ENCODE data around the gene CERCAM. TPM values are rescaled to one million over a fixed set of nuclear protein-coding genes. Genes with fewer than 3 reads are reported as not detected.

CERCAM gene
- polyA plus RNA-seq, 1 experiment: 309 TPM

- ChIA-PET POLR2A (no interaction called here), CTCF (interaction anchor here (0.5 to 10.5 kb wide), 3 partner anchors 22 to 110 kb away, joined by 3 to 108 read pairs (median 6); no protein-coding TSS in a partner anchor)
- TF ChIP-seq CTCF (IDR thresholded peaks at IDR 0.05; ENCODE audit: insufficient read depth, low read depth, low read length): no peak
- no peak overlapping the region for H3K4me3 ChIP-seq (ENCODE audit: low read depth, low read length)
- H3K27me3 ChIP-seq (ENCODE audit: control insufficient read depth, insufficient read depth, low read length): peaks cover 8% of the 10 kb centered on the region
- no peaks in the 10 kb centered on the region for H3K36me3 ChIP-seq (ENCODE audit: control insufficient read depth, insufficient read depth, low read length)
- no peak for DNase-seq (ENCODE audit: low read depth)
Measured at GRCh38 chr9:128416014-128416413, 4.6 kb upstream of the CERCAM start.

- POLR2A ChIA-PET: no interaction called here
- CTCF ChIA-PET: interaction anchor here (0.5 to 2.1 kb wide), 2 partner anchors 22 to 111 kb away, joined by 3 to 6 read pairs; no protein-coding TSS in a partner anchor
Measured at GRCh38 chr9:128416432-128417019, 4.1 kb upstream of the CERCAM start.

GRCh38 chr9:128419061-128419925 lies 1.4 kb upstream of the CERCAM start:
- DNase-seq (ENCODE audit: low read depth): no peak
- Histone ChIP-seq H3K36me3 (ENCODE audit: control insufficient read depth, insufficient read depth, low read length) (peaks cover 10% of the 10 kb centered on the region), H3K4me3 (ENCODE audit: low read depth, low read length) (no peak overlapping the region), H3K27me3 (ENCODE audit: control insufficient read depth, insufficient read depth, low read length) (peaks cover 6% of the 10 kb centered on the region)
- ChIA-PET POLR2A (no interaction called here), CTCF (interaction anchor here (0.5 to 4.9 kb wide), 26 partner anchors 8 to 216 kb away, joined by 3 to 50 read pairs (median 5); partner anchors contain the start of genes GLE1 and URM1)
- no peak for TF ChIP-seq CTCF (IDR thresholded peaks at IDR 0.05; ENCODE audit: insufficient read depth, low read depth, low read length)

More at GRCh38 chr9:128416432-128417019, 4.1 kb upstream of the CERCAM start:
- peaks cover 8% of the 10 kb centered on the region for H3K27me3 ChIP-seq (ENCODE audit: control insufficient read depth, insufficient read depth, low read length)
- H3K36me3 ChIP-seq (ENCODE audit: control insufficient read depth, insufficient read depth, low read length): no peaks in the 10 kb centered on the region
- TF ChIP-seq CTCF (IDR thresholded peaks at IDR 0.05; ENCODE audit: insufficient read depth, low read depth, low read length): no peak
- H3K4me3 ChIP-seq (ENCODE audit: low read depth, low read length): no peak overlapping the region
- DNase-seq (ENCODE audit: low read depth): no peak

GRCh38 chr9:128420060-128420650 lies 502 bp upstream of the CERCAM start:
- TF ChIP-seq CTCF (IDR thresholded peaks at IDR 0.05; ENCODE audit: insufficient read depth, low read depth, low read length): peak; percentile 60
- H3K27me3 ChIP-seq (ENCODE audit: control insufficient read depth, insufficient read depth, low read length): peaks cover 6% of the 10 kb centered on the region
- DNase-seq (ENCODE audit: low read depth): no peak
- peaks cover 13% of the 10 kb centered on the region for H3K36me3 ChIP-seq (ENCODE audit: control insufficient read depth, insufficient read depth, low read length)
- H3K4me3 ChIP-seq (ENCODE audit: low read depth, low read length): peak overlapping the region; percentile 60
- ChIA-PET POLR2A (no interaction called here), CTCF (interaction anchor here (0.6 to 4.9 kb wide), 30 partner anchors 9 to 215 kb away, joined by 3 to 50 read pairs (median 4); partner anchors contain the start of genes SPTAN1 and URM1)

Data from BJ (cell line).